ENCODE results near the gene EXO5.
"Not testable (repeated sequence)": the region's sequence is repeated elsewhere in the genome, so short reads cannot be mapped to it uniquely, and the experiment has no call there.

The EXO5 gene

GRCh38 chr1:40553017-40553416 lies 44.5 kb downstream of the EXO5 start:
- no peak for DNase-seq (ENCODE audit: low spot score)

GRCh38 chr1:40554807-40555206 lies 46.2 kb downstream of the EXO5 start:
- not testable (repeated sequence) for DNase-seq (ENCODE audit: low spot score)

GRCh38 chr1:40556121-40556520 lies 47.6 kb downstream of the EXO5 start:
- DNase-seq (ENCODE audit: low spot score), result no peak

- DNase-seq (ENCODE audit: low spot score), result not testable (repeated sequence)
These were observed 49.7 kb downstream of the EXO5 start for GRCh38 chr1:40558241-40558640.

- no peak for DNase-seq (ENCODE audit: low spot score)
These were observed 53.6 kb downstream of the EXO5 start for GRCh38 chr1:40562185-40562584.

- no peak for DNase-seq (ENCODE audit: low spot score)
These were observed 54.7 kb downstream of the EXO5 start for GRCh38 chr1:40563266-40563665.

- no peak for DNase-seq (ENCODE audit: low spot score)
These were observed 55.9 kb downstream of the EXO5 start for GRCh38 chr1:40564506-40564905.

- no peak for DNase-seq (ENCODE audit: low spot score)
These were observed 56.3 kb downstream of the EXO5 start for GRCh38 chr1:40564913-40565312.
